Esophagus muscularis mucosa (tissue), 4 donors: Measurements from ENCODE around the gene IQCH. TPM values are rescaled to one million over a fixed set of nuclear protein-coding genes. Genes with fewer than 3 reads are reported as not detected.

Source experiments
- DNase-seq: peaks from one replicate; pipeline ENCODE4 v3.0.0-alpha.2; 2017; ENCODE audit errors: extremely low spot score
- H3K27ac ChIP-seq, 4 donors: fragments of 200-600 bp; sonication (generic); replicated peaks in 1 of 4; 1 replicate in 3 of 4; 2 replicates in 1 of 4; pipeline ENCODE4 v1.5.1; 2016 to 2019; ENCODE audit warnings: mild to moderate bottlenecking in 1 of 4
- H3K27me3 ChIP-seq, 4 donors: fragments of 200-600 bp; sonication (generic); one replicate each; pipeline versions ENCODE4 v1.5.1 to v1.6.0; 2016 to 2019
- H3K36me3 ChIP-seq, 4 donors: fragments of 200-600 bp; sonication (generic); one replicate each; pipeline ENCODE4 v1.5.1; 2016 to 2019
- H3K4me1 ChIP-seq, 4 donors: fragments of 200-600 bp; sonication (generic); one replicate each; pipeline ENCODE4 v1.5.1; 2016 to 2019
- H3K4me3 ChIP-seq, 4 donors: fragments of 200-600 bp; sonication (generic); 1 replicate in 2 of 4; 2 replicates in 2 of 4; pipeline ENCODE4 v1.5.1; 2016 to 2019; ENCODE audit warnings: mild to moderate bottlenecking in 4 of 4, moderate library complexity in 1 of 4
- H3K9me3 ChIP-seq, 4 donors: fragments of 200-600 bp; sonication (generic); 1 replicate in 3 of 4; 2 replicates in 1 of 4; pipeline ENCODE4 v1.5.1; 2016 to 2019
- CTCF ChIP-seq, 3 experiments: fragments of 200-600 bp in 2 of 3; fragments of 450-650 bp in 1 of 3; sonication (generic) in 2 of 3; IDR thresholded peaks; one replicate each; pipeline ENCODE4 v1.5.1; 2017 to 2019; ENCODE audit warnings: antibody characterized with exemption in 3 of 3, mild to moderate bottlenecking in 2 of 3, moderate library complexity in 1 of 3
- EP300 ChIP-seq: sonication (generic); formaldehyde crosslinking; IDR thresholded peaks from one replicate; pipeline ENCODE4 v1.6.1; 2017; ENCODE audit warnings: antibody characterized with exemption
- POLR2A ChIP-seq: fragments of 450-650 bp; IDR thresholded peaks from one replicate; pipeline ENCODE4 v1.6.1; 2017; ENCODE audit warnings: antibody characterized with exemption, moderate library complexity, mild to moderate bottlenecking, low read depth
- POLR2AphosphoS5 ChIP-seq, 2 donors: sonication (generic); formaldehyde crosslinking; IDR thresholded peaks; one replicate each; pipeline ENCODE4 v1.6.1; 2017; ENCODE audit warnings: antibody characterized with exemption in 2 of 2
- WGBS: methylation state at CpG from one replicate; pipeline ENCODE4 v1.1.5; 2018; 5-methylcytosine and 5-hydroxymethylcytosine counted together
- intact Hi-C: fragments of 100-400 bp; cut with DNase I; formaldehyde crosslinking; loops from one replicate; pipeline ENCODE4 v1.15.1; 2023
- total RNA-seq, 4 donors: library from RNA; depleted of rRNA; stranded (reverse); fragments of >200 nt; gene quantifications; one replicate each; pipeline versions ENCODE4 v1.1.0 to v1.2.1, GENCODE V29; 2016

Gene IQCH
- total RNA-seq, 4 donors from 2014 or later, result 0.58 to 2.4 (median 1.2) TPM

GRCh38 chr15:67399925-67400324 is 145.3 kb downstream of the IQCH start:
- H3K4me1 ChIP-seq, result peaks cover 0 to 10% (median 7%) of the 10 kb centered on the region in 4 donors
- no peaks in the 10 kb centered on the region for H3K36me3 ChIP-seq
- no peak overlapping the region for H3K4me3 ChIP-seq
- WGBS, result 95% methylated on average over 4 of the region's 4 CpGs
- no peaks in the 10 kb centered on the region for H3K27me3 ChIP-seq
- intact Hi-C loops, result no loop called here
- H3K27ac ChIP-seq, result no peak overlapping the region
- no peak for DNase-seq
- TF ChIP-seq POLR2AphosphoS5 (IDR thresholded peaks at IDR 0.05), result no peak
- no peak for TF ChIP-seq POLR2A
- no peak for TF ChIP-seq EP300
- TF ChIP-seq CTCF (IDR thresholded peaks at IDR 0.05), result no peak
- H3K9me3 ChIP-seq, result no peaks in the 10 kb centered on the region

DNA sequence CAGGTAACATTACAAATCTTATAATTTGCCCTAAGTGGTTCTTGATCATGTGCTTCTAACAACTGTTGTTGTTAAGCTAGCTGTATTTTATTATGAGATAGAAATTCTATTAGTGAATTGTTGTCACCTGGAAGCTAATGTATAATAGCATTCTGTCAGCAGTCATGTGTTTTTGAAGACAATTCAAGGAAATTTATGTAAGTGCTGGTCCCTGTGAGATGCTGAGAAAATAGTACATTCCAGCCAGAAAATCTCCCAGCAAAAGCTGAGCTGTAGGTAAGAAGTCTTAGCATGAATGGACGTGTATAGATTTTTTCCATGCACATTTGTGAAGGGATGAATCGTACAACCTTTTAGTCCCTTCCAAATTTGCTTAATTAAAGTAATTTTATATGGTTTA is 146.3 kb downstream of the IQCH start:
- Histone ChIP-seq H3K36me3 (no peaks in the 10 kb centered on the region), H3K9me3 (no peaks in the 10 kb centered on the region), H3K4me3 (no peak overlapping the region), H3K27me3 (no peaks in the 10 kb centered on the region), H3K4me1 (peaks cover 0 to 10% (median 7%) of the 10 kb centered on the region in 4 donors), H3K27ac (no peak overlapping the region)
- DNase-seq, result no peak
- intact Hi-C loops, result no loop called here
- WGBS, result 87% methylated on average over 2 of the region's 2 CpGs
- TF ChIP-seq POLR2A (no peak), CTCF (IDR thresholded peaks at IDR 0.05) (no peak), POLR2AphosphoS5 (IDR thresholded peaks at IDR 0.05) (no peak), EP300 (no peak)

DNA sequence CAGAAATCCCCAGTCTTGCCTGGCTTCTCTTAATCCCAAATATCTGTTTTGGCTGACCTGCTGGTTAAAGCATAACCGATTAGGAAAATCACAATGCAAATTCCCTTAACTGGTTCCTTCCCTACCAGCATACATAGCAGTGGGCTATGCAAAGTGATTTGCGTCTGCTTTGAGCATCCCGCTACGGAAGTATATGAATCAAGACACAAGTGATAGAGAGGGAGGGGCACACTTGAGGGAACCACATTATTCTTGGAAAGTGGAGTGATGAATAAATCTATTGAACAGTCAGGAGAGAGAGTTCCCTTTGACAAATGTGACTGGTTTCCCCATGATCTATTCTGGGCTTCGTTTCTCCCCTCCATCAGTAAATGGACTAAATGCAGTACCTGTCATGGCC is 146.8 kb downstream of the IQCH start:
- WGBS, result 88% methylated on average over 5 of the region's 5 CpGs
- Histone ChIP-seq H3K36me3 (no peaks in the 10 kb centered on the region), H3K4me1 (peaks cover 0 to 10% (median 7%) of the 10 kb centered on the region in 4 donors), H3K27me3 (no peaks in the 10 kb centered on the region), H3K27ac (no peak overlapping the region), H3K9me3 (no peaks in the 10 kb centered on the region), H3K4me3 (no peak overlapping the region)
- intact Hi-C loops, result no loop called here
- TF ChIP-seq CTCF (IDR thresholded peaks at IDR 0.05) (no peak), EP300 (no peak), POLR2A (no peak), POLR2AphosphoS5 (IDR thresholded peaks at IDR 0.05) (no peak)
- no peak for DNase-seq

- no peaks in the 10 kb centered on the region for H3K27me3 ChIP-seq
- H3K4me3 ChIP-seq, result no peak overlapping the region
- no peak for DNase-seq
- intact Hi-C loops, result no loop called here
- no peaks in the 10 kb centered on the region for H3K36me3 ChIP-seq
- WGBS, result 39% methylated on average over 4 of the region's 4 CpGs
- peaks cover 0 to 10% (median 7%) of the 10 kb centered on the region in 4 donors for H3K4me1 ChIP-seq
- TF ChIP-seq CTCF (IDR thresholded peaks at IDR 0.05) (no peak), EP300 (no peak), POLR2AphosphoS5 (IDR thresholded peaks at IDR 0.05) (no peak), POLR2A (no peak)
- no peak overlapping the region for H3K27ac ChIP-seq
- no peaks in the 10 kb centered on the region for H3K9me3 ChIP-seq
Measured at GRCh38 chr15:67403428-67404154, 149.0 kb downstream of the IQCH start.
